NT2/D1 (cell line): ENCODE measurements around the gene CISD1.

Experiments
- SUZ12 ChIP-seq: IDR thresholded peaks from 2 replicates; pipeline ENCODE4 v1.6.1; 2011; ENCODE audit not compliant: insufficient read length, insufficient read depth; ENCODE audit errors: extremely low read depth
- ZNF274 ChIP-seq: IDR thresholded peaks from 2 replicates; pipeline ENCODE4 v1.6.1; 2011; ENCODE audit warnings: mild to moderate bottlenecking, low read depth, low read length

DNA sequence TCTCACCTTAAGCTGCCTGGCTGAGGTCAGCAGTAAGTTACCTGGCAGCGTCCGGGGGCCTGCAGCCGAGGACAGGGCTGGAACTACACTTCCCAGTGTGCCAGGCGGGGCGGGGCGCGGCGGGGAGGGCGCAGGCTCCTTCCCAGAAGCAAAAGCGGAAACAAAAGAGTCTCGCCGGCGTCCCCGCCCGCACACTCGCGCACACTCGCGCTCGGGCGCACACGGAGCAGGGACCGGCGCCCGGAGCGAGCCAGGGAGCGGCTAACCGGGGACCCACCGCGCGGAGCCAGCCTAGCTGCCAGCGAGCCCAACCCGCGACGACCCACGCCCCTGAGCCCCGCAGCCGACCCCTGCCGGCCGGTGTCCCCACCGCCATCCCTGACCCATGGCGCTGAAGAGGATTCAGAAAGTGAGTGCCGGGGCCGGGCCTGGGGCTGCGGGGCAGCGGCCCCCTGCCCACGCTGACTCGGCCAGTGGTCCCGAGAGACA lies 65.9 kb downstream of the CISD1 start, which contains the start of gene UBE2D1:
- TF ChIP-seq ZNF274 (no peak), SUZ12 (no peak)
